ENCODE data around the gene RAC3. TPM values are rescaled to one million over a fixed set of nuclear protein-coding genes. Genes with fewer than 3 reads are reported as not detected.

The RAC3 gene
- total and polyA plus RNA-seq, 2 experiments from 2014 or later, result 9.9 to 73.7 TPM

DNA sequence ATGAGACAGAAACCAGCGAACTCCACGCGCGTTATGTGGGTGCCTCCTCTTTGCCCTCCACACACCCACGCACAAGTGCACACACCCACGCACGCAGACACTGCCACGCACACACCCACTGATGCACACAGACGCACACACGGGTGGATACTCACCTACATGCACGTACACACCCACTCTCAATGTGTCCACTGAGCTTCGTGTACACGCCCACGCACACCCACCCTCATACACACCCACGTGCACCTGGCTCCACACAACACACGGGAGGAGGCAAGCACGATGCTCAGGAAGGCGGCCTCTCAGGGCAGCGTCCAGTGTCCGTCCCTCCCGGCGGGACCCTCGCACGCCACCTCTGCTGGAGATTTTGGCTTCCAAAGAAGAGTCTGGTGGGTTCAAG is 15.9 kb downstream of the RAC3 start:
- no peaks in the 10 kb centered on the region for H3K9me3 ChIP-seq (ENCODE audit: low read depth)
- no peak overlapping the region for H3K27ac ChIP-seq
- H3K36me3 ChIP-seq, result no peaks in the 10 kb centered on the region
- no peaks in the 10 kb centered on the region for H3K4me1 ChIP-seq (ENCODE audit: low read depth)
- TF ChIP-seq, protein P1, sequence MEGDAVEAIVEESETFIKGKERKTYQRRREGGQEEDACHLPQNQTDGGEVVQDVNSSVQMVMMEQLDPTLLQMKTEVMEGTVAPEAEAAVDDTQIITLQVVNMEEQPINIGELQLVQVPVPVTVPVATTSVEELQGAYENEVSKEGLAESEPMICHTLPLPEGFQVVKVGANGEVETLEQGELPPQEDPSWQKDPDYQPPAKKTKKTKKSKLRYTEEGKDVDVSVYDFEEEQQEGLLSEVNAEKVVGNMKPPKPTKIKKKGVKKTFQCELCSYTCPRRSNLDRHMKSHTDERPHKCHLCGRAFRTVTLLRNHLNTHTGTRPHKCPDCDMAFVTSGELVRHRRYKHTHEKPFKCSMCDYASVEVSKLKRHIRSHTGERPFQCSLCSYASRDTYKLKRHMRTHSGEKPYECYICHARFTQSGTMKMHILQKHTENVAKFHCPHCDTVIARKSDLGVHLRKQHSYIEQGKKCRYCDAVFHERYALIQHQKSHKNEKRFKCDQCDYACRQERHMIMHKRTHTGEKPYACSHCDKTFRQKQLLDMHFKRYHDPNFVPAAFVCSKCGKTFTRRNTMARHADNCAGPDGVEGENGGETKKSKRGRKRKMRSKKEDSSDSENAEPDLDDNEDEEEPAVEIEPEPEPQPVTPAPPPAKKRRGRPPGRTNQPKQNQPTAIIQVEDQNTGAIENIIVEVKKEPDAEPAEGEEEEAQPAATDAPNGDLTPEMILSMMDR (IDR thresholded peaks at IDR 0.05; ENCODE audit: low read depth, low read length), result no peak
- DNase-seq (ENCODE audit: low read depth in 1 of 2, low spot score in 1 of 2), result no peak
- no peaks in the 10 kb centered on the region for H3K27me3 ChIP-seq
- H3K4me3 ChIP-seq, result no peak overlapping the region

DNA sequence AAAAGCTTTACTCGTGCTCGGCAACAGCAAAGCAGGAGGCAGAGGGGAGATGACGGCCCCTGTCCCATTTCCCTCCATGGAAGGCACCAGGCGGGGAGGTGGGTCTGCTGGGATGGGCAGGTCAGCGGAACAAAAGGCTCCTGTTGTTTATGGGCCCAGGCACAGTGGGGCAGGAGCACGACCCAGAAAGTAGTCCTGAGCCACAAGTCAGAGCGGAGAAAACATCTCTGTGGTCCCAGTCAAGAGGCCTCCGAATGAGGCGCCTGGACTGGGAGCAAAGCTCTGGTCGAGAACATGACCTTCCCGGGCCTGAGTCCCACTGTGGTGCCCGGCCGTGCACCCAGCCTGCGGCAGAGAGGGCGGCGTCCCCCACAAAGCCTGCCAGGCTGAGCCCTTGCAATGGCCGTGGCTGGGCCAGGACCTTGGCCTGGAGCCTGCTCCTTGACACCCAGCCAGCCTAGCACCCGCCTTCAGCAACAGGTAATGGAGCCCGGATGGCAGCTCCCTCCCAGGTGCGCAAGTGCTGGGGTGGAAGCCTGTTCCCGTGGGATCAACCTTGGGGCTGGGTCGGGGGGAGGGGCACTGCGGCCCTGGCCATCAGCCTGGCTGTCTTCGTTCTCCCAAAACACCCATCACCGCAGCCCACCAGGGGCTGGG is 16.6 kb downstream of the RAC3 start:
- no peak overlapping the region for H3K4me3 ChIP-seq
- H3K4me1 ChIP-seq (ENCODE audit: low read depth), result peaks cover 4% of the 10 kb centered on the region
- TF ChIP-seq, protein P1 (IDR thresholded peaks at IDR 0.05; ENCODE audit: low read depth, low read length), result no peak
- DNase-seq (ENCODE audit: low read depth in 1 of 2, low spot score in 1 of 2), result no peak
- H3K9me3 ChIP-seq (ENCODE audit: low read depth), result no peaks in the 10 kb centered on the region
- H3K27ac ChIP-seq, result no peak overlapping the region
- no peaks in the 10 kb centered on the region for H3K27me3 ChIP-seq
- H3K36me3 ChIP-seq, result no peaks in the 10 kb centered on the region

DNA sequence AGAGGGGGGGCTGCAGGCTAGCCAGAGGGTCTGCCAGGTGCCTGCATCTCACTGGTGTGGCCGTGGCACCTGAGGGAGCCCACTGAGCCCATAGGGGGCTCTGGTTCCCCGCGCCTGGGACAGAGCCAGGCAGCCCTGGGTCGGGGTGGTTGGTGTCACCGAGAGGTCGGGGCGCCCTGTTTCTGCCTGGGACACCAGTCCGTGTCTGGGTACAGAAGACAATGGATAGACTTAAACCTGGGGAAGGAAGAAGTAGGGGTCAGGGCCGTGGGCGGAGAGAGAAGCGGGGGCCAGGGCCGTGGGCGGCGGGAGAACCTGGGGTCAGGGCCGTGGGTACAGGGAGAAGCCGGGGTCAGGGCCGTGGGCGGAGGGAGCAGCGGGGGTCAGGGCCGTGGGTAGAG is 17.1 kb downstream of the RAC3 start:
- DNase-seq (ENCODE audit: low read depth in 1 of 2, low spot score in 1 of 2), result no peak
- Histone ChIP-seq H3K27ac (no peak overlapping the region), H3K4me3 (no peak overlapping the region), H3K4me1 (ENCODE audit: low read depth) (peaks cover 4% of the 10 kb centered on the region), H3K36me3 (no peaks in the 10 kb centered on the region), H3K27me3 (no peaks in the 10 kb centered on the region), H3K9me3 (ENCODE audit: low read depth) (no peaks in the 10 kb centered on the region)
- TF ChIP-seq, protein P1 (IDR thresholded peaks at IDR 0.05; ENCODE audit: low read depth, low read length), result no peak

DNA sequence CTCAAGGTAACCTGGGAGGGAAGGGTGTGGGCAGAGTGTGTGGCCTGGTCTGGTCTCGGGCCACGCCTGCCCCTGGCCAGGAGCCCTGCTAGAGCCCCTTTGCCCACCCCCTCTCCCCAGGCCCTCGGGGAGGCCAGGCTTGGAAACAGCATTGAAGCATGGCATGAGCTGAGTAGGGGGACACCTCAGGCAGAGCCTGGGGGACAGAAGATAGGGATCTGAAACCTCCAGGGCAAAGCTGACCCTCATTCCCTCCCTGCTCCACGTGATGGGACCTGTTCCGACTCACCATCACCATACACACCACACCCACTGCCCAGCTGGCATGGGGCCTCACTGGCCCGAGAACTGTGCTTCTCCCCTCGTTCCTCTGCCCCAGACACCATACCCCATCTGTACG is 17.6 kb downstream of the RAC3 start:
- Histone ChIP-seq H3K27ac (no peak overlapping the region), H3K4me3 (no peak overlapping the region), H3K9me3 (ENCODE audit: low read depth) (no peaks in the 10 kb centered on the region), H3K36me3 (no peaks in the 10 kb centered on the region), H3K27me3 (no peaks in the 10 kb centered on the region), H3K4me1 (ENCODE audit: low read depth) (peaks cover 4% of the 10 kb centered on the region)
- DNase-seq (ENCODE audit: low read depth in 1 of 2, low spot score in 1 of 2), result no peak
- TF ChIP-seq, protein P1 (IDR thresholded peaks at IDR 0.05; ENCODE audit: low read depth, low read length), result no peak

DNA sequence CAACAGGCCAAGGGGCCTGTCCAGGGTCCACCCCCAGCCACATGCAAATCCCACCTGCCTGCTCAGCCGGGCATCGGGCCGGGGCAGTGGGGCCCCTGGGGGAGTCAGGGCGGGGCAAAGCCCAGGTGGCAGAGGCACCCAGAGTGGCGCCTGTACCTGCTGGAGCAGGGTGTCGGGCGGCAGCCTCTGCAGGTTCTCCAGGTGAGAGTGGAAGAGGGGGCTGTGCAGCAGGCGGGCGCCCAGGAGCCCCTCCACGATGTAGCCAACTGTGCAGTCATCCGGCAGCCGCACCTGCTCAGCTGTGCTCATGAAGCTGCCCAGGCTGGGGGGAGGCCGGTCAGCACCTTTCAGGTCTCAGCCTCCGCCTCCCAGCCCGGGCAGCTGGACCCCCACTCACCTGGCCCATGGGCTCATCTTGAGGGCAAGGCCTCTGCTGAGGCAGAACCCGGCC is 18.1 kb downstream of the RAC3 start:
- DNase-seq (ENCODE audit: low read depth in 1 of 2, low spot score in 1 of 2), result no peak
- TF ChIP-seq, protein P1 (IDR thresholded peaks at IDR 0.05; ENCODE audit: low read depth, low read length), result no peak
- Histone ChIP-seq H3K9me3 (ENCODE audit: low read depth) (no peaks in the 10 kb centered on the region), H3K36me3 (peaks cover under 1% of the 10 kb centered on the region), H3K4me1 (ENCODE audit: low read depth) (peaks cover 4% of the 10 kb centered on the region), H3K27ac (no peak overlapping the region), H3K27me3 (no peaks in the 10 kb centered on the region), H3K4me3 (no peak overlapping the region)
